HG03378 (cell line): ENCODE measurements around the gene NHLRC1.
"Not testable (repeated sequence)": the region's sequence is repeated elsewhere in the genome, so short reads cannot be mapped to it uniquely, and the experiment has no call there.

Experiments used
- ATAC-seq: cut with Tn5 transposase; IDR thresholded peaks from one replicate; pipeline ENCODE4 v1.9.1; 2021; ENCODE audit warnings: mild to moderate bottlenecking, moderate library complexity; ENCODE audit not compliant: unreplicated experiment

Gene NHLRC1

GRCh38 chr6:18122128-18123093 is at the start of gene NHLRC1:
NHLRC1 (minus strand) TSS chr6:18122677; CDS start chr6:18122606, 71 bp downstream.
- ATAC-seq = peak; percentile 96

DNA sequence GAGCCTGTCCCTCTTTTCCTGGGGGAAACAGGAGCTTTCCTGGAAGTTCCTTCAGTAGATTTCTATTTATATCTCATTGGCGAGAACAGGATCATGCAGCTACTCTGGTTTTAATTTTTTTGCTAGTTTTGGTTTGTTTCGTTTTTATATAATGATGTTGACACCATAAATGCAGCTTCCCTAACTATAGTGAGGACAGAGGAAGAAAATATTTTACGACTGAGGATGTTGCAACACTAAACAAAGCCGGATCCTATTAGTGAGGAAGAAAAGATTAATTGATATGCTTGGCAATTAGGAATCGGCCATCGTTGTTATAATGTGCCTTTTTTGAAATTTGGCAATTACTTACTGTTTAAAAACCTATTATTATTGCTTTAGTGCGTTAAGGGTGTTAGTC is 49.4 kb upstream of the NHLRC1 start:
- no peak for ATAC-seq

DNA sequence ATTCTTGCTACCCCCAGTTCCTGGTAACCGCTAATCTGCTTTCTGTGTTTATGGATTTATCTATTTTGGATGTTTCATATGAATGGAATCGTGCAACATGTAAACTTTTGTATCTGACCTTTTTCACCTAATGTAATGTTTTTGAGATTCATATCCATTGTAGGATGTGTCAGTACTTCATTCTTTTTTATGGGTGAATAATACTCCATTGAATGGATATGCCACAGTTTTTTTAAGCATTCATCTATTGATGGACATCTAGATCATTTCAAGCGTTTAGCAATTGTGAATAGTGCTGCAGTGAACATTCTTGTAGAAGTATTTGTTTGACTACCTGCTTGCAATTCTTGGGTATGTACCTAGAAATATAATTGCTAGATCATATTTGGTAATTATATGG is 45.8 kb upstream of the NHLRC1 start:
- no peak for ATAC-seq

DNA sequence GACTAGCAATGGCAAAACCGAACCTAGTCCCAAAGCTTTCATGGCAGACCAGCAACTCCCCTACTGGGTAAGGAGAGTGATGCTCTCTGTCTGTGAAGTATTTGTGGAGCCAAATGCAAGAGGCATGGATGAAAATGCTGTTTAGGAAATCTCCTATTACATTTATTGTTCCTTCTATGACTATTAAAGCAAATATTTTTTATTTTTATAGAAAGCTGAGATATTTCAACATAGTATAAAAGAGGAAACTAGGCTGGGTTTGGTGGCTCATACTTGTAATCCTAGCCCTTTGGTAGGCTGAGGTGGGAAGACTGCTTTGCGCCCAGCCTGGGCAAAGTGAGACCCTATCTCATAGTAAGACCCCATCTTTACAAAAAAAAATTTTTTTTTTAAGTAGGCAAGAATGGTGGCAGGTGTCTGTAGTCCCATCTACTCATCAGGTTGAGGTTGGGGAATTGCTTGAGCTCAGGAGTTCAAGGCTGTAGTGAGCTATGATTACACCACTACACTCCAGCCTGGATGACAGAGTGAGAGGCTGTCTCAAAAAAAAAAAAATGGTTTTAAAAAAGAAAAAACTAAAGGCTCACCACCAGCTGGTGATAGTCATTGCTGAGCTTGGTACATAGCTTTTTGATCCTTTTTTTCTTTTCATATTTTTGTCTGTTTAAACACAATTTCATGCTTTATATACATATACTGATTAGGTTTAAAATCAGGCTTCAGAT is 44.0 kb upstream of the NHLRC1 start:
- ATAC-seq = no peak

- ATAC-seq = no peak
Measured at GRCh38 chr6:18165751-18166150, 43.3 kb upstream of the NHLRC1 start.

DNA sequence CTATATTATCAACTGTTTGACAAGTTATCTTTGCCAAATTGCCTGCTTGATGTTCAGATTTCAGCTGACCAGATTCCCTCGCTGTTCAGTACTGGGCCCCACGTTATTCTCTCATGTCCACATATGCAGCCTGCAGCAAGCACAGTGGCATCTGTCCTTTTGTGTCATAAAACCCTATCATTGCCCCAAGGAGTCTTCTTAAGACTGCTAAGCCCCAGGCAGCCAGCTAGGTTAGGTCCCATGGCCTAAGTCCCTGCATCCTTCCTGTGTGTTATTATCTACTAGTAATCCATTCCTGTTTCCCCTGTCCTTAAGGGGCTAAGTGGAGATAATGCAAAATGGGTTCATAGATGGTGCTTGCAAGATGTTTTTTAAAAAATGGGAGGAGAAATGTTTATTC is 39.9 kb upstream of the NHLRC1 start:
- no peak for ATAC-seq

- no peak for ATAC-seq
Measured at GRCh38 chr6:18161431-18161830, 39.0 kb upstream of the NHLRC1 start.

DNA sequence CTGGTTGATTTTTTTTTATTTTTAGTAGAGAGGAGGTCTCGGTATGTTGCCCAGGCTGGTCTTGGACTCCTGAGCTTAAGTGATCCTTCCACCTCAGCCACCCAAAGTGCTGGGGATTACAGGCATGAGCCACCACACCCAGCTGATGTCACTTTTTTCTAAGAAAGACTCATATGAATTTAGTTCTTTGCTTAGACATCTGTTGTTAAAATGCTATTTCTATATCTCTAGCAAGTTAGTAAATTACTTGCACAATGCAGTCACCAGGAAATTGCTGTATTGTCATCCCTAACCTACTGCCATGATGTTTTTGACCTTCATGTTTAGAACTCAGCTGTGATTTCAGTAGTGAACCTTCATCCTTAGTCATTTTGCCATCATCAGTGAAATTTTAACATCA is 38.4 kb upstream of the NHLRC1 start:
- ATAC-seq = no peak

DNA sequence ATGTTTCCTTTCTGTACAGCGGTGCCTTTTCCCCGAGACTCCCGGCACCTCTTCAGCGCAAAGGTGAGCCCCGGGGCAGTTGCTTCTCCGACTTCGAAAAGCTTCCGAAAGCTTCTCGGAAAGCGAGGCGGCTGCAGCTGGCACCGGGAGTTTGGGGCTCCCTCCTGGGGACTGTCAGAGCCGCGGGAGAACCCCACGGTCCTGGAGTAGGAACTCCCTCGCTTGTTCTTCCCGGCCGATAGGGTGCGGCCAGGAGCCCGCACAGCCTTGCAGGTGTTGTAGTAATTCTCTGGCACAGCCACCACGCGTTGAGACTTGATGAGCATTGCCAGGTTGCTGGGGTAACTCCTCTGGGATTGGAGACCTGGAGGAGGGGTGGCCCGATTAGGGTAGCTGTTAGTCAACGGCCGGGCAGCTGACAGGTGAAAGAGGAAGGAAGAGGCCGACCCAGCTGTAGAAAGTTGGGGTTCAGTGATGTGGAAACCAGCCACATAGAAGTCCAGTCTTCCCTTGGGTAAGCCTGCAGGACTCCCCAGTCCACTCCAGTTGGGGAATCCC is 33.5 kb upstream of the NHLRC1 start:
- ATAC-seq = peak; percentile 50

DNA sequence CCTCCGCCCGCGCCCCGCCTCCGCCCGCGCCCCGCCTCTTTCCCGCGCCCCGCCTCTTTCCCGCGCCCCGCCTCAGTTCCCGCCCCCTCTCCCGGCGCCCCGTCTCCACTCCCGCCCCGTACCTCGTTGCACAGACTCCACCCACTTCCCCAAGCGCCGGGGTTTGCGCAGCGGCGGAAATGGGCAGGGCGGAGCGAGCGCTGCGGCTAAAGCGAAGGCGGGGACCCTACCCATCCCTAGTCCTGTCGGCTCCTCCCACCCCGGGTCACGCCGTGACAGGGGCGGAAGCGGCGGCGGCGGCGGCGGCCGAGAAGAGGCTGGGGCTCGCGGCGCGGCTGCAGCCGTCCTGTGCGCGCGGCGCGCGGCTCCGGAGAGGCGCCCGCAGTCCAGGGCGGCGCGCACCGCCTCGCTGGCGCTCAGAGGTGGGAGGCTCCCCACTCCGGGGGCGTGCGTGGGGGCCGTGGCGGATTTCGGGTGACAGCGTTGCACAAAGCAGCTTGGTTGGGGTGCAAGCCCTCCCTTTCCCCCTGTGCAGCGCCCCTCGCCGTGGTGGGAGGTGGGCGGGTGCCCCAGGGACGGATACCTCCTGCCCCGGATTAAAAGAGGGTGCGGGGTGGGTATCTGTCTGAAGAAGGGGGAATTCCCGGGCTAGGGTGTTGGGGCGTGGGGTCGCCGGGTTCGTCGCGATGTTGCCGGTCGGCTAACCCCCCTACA is 32.8 kb upstream of the NHLRC1 start, which contains the start of gene KDM1B:
TSS of gene KDM1B (plus strand) at position 273 of the 714 bp plus-strand sequence. CDS start 4,474 bp downstream, outside the sequence.
- peak; percentile 76 for ATAC-seq

DNA sequence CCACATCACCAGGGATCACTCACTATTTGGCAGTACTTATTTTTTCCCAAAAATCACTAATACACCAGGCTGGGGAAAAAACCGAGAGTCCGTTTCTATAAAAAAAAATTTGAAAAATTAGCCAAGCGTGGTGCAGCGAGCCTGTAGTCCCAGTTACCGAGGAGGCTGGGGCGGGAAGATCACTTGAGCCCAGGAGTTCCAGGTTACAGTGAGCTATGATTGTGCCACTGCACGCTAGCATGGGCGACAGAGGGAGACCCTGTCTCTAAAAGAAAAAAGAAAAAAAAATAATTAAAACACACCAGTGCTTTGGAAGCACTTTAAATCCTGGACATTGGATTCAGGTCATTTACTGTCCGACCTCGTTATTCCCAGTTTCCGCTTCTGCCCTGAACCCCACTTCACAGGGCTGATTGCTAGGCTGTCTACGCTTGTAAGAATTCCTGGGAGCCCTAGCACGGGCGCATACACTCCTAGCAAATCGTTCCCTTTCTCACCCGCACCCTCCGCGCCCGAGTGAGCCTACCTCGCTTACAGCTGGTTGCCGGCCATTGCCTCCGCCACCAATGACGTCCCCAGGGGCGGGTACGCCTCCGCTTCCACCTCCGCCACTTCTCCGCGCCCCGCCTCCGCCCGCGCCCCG is 32.2 kb upstream of the NHLRC1 start, which contains the start of gene TPMT:
TSS of gene TPMT (minus strand) at position 571 of the 643 bp plus-strand sequence. CDS start 5,950 bp downstream, outside the sequence.
- peak; percentile 29 for ATAC-seq

DNA sequence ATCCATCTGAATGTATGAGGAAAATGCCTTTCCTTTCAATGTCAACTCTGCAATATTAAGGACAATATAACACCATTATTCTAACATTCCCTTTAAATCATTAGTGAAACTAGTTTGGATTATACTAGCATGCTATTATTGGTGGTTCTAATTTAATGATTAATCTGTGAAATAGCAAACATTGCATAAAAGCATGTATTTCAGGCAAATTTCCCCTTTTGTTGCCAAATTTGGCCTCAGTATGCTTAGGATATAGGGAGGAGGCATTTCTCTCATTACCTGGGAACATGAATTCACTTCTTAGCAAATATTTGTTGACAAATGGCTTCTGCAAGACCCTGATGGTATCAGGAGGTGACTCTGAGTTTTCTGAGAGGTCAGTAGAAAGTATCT is 30.8 kb upstream of the NHLRC1 start:
- no peak for ATAC-seq

DNA sequence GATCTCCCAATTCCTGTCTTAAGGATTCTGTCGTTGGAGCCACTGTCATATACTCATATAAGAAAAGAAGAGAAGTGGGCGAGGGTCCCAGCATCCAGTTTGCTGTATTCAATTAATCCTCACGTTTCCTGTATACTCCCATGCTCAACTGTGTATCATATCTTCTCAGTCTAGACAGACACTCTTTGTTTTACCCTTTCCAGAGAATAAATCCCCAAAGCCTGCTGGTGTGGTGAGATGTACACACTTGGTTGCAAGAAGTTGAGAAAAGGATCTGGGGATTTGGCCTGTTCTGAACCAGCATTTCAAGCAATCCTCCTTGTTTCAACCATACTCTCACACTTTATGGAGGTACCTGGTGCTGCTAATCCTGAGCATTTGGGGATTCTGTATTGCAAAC is 29.3 kb upstream of the NHLRC1 start:
- ATAC-seq = no peak

- ATAC-seq = not testable (repeated sequence)
Measured at GRCh38 chr6:18151391-18151790, 28.9 kb upstream of the NHLRC1 start.

DNA sequence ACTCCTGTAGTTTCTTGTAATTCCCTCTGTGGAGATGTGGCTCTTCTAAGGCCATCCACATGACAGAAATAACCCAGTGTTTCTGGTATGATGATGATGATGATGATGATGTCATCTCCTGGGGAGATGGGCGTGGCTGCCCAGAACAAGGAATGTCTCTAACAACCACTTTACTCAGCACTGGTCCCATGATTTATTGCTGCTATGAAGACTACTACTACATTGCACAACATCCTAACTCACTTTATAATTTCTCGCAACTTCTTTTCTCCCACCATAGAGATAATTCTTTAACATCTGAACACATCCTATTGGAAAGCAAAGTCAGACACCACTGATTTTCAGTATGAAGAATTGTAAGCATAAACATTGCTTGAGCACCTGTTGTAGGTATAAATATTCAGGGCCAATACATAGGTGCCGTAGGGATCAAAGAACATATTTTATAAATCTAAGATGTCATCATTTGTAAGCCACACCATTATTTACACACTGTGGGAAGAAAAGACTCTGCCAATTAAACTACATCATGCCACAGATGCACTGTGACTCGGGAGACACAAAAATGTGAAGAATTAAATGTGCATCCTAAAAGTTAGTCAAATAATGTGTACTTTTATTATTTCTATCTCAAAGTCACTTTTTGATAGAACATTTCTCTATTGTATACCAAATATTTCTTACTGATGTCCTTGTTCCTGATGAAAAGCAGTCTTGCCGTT is 26.0 kb upstream of the NHLRC1 start:
- no peak for ATAC-seq

DNA sequence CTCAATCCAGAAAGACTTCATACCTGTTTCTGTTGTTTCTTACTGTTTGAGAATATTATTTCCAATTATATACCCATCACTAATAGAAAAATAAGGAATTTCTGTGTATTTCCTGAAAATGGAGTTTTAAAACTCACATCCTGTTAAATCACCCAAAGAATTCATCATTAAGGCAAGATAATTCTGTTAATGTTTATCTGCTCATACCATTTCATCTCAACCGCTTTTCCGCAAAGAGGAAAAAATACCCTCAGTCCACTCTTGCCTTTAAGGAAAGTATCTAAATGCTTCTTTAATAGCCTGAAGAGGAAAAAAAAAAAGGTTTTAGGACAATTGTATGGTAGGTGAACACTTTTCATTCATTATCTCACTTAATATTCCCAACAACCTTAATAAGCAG is 25.1 kb upstream of the NHLRC1 start:
- ATAC-seq = no peak

- ATAC-seq = no peak
Measured at GRCh38 chr6:18147160-18147559, 24.7 kb upstream of the NHLRC1 start.

DNA sequence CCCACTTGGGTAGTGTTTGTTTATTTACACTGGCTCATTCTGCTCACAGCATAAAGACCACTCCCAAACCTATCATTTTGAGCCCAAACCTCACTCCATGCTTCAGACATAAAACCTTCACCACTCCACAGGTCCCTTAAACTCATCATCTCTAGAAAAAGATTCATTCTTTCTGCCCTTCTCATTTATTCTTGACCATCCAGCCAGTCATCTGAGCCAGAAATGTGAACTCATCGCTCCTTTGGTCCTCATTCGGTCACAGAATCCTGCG is 20.0 kb upstream of the NHLRC1 start:
- ATAC-seq = no peak

GRCh38 chr6:18141805-18142590 is 19.5 kb upstream of the NHLRC1 start:
- ATAC-seq = no peak
